Type B pancreatic cell (in vitro differentiated cells): Measurements from ENCODE around the gene MTMR12. TPM values are rescaled to one million over a fixed set of nuclear protein-coding genes. Genes with fewer than 3 reads are reported as not detected.

Source experiments
- total RNA-seq: library from RNA; stranded (reverse); gene quantifications from 2 replicates; pipeline ENCODE4 v1.2.1, GENCODE V29; 2021; ENCODE audit warnings: low replicate concordance

MTMR12 gene
- total RNA-seq, 1 donor from 2014 or later, result 23.5 TPM

Other genes with a start within 250 kb of the MTMR12 start
- 72.9 and 102 TPM in 2 replicates for gene GOLPH3, start 138.6 kb downstream of the MTMR12 start, total RNA-seq
- gene ZFR, start 131.8 kb upstream of the MTMR12 start, total RNA-seq, result 56.7 and 67.1 TPM in 2 replicates